ENCODE measurements around the gene BEND7. TPM values are rescaled to one million over a fixed set of nuclear protein-coding genes. Genes with fewer than 3 reads are reported as not detected.
A peak's percentile ranks its signal among the peaks of the same experiment; 100 is the strongest.

BEND7 gene
- total and polyA plus RNA-seq, 9 of the 15 experiments (the other 6 are each of a cell fraction or from before 2014, with no cell fraction given) = 1.3 to 11.4 (median 5.2) TPM

DNA sequence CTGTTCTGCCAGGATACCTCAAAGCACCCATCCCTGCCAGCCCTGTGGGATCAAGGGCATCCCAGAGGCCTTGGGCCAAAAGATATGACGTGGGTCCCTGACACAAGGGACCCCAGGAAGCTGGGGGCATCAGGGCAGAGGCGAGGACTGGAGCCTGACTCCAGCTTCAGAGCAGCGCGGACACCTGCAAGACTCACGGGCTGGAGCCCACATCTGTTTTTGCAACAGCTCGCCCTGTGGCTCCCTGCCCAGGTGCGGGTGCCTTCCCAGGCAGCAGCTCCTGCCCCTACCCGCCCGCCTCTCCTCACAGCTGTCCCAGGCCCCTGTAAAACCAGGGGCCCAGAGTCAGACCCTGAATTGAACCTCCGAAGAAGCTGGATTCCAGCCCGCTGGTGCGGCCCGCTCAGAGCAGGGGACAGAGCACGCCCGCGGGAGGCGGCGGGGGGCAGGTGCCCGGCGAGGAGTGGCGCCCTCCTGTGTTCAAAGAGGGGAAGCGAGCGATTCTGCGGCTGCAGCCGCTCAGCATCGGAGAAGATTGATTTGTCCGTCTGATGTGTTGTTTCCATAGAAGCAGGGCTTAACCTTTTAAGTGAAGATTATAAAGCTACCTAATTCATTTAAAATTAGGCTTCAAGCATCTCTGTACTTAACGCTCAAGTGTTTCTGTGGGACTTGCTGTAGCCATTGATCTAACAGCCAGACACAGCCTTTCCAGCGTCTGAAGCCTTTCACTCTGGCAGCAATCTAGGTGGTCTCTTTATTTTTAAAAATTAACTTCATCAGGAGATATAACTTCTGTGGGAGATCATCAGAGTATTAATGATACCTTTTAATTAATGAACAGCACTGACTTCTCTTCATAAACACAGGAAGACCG is 88.4 kb downstream of the BEND7 start (continued):
- TF ChIP-seq, protein P1, sequence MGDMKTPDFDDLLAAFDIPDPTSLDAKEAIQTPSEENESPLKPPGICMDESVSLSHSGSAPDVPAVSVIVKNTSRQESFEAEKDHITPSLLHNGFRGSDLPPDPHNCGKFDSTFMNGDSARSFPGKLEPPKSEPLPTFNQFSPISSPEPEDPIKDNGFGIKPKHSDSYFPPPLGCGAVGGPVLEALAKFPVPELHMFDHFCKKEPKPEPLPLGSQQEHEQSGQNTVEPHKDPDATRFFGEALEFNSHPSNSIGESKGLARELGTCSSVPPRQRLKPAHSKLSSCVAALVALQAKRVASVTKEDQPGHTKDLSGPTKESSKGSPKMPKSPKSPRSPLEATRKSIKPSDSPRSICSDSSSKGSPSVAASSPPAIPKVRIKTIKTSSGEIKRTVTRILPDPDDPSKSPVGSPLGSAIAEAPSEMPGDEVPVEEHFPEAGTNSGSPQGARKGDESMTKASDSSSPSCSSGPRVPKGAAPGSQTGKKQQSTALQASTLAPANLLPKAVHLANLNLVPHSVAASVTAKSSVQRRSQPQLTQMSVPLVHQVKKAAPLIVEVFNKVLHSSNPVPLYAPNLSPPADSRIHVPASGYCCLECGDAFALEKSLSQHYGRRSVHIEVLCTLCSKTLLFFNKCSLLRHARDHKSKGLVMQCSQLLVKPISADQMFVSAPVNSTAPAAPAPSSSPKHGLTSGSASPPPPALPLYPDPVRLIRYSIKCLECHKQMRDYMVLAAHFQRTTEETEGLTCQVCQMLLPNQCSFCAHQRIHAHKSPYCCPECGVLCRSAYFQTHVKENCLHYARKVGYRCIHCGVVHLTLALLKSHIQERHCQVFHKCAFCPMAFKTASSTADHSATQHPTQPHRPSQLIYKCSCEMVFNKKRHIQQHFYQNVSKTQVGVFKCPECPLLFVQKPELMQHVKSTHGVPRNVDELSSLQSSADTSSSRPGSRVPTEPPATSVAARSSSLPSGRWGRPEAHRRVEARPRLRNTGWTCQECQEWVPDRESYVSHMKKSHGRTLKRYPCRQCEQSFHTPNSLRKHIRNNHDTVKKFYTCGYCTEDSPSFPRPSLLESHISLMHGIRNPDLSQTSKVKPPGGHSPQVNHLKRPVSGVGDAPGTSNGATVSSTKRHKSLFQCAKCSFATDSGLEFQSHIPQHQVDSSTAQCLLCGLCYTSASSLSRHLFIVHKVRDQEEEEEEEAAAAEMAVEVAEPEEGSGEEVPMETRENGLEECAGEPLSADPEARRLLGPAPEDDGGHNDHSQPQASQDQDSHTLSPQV (IDR thresholded peaks at IDR 0.05) = peak; percentile 71
- no peak for TF ChIP-seq ZNF212 (CRISPR knock-in tag; IDR thresholded peaks at IDR 0.05)
- no peak for TF ChIP-seq SPI1 (IDR thresholded peaks at IDR 0.05; ENCODE audit: borderline replicate concordance, low read depth, low read length)
- TF ChIP-seq TARDBP (IDR thresholded peaks at IDR 0.05) = 0 out of 2 replicates have a peak, but pooled peaks have one; percentile 30
- TF ChIP-seq ARID1B (IDR thresholded peaks at IDR 0.05) = no peak
- TF ChIP-seq, protein P2, sequence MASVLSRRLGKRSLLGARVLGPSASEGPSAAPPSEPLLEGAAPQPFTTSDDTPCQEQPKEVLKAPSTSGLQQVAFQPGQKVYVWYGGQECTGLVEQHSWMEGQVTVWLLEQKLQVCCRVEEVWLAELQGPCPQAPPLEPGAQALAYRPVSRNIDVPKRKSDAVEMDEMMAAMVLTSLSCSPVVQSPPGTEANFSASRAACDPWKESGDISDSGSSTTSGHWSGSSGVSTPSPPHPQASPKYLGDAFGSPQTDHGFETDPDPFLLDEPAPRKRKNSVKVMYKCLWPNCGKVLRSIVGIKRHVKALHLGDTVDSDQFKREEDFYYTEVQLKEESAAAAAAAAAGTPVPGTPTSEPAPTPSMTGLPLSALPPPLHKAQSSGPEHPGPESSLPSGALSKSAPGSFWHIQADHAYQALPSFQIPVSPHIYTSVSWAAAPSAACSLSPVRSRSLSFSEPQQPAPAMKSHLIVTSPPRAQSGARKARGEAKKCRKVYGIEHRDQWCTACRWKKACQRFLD (CRISPR knock-in tag; IDR thresholded peaks at IDR 0.05) = no peak
- no peak for TF ChIP-seq MEF2A (IDR thresholded peaks at IDR 0.05; ENCODE audit: control insufficient read depth, low read depth, low read length)
- TF ChIP-seq, protein P3, sequence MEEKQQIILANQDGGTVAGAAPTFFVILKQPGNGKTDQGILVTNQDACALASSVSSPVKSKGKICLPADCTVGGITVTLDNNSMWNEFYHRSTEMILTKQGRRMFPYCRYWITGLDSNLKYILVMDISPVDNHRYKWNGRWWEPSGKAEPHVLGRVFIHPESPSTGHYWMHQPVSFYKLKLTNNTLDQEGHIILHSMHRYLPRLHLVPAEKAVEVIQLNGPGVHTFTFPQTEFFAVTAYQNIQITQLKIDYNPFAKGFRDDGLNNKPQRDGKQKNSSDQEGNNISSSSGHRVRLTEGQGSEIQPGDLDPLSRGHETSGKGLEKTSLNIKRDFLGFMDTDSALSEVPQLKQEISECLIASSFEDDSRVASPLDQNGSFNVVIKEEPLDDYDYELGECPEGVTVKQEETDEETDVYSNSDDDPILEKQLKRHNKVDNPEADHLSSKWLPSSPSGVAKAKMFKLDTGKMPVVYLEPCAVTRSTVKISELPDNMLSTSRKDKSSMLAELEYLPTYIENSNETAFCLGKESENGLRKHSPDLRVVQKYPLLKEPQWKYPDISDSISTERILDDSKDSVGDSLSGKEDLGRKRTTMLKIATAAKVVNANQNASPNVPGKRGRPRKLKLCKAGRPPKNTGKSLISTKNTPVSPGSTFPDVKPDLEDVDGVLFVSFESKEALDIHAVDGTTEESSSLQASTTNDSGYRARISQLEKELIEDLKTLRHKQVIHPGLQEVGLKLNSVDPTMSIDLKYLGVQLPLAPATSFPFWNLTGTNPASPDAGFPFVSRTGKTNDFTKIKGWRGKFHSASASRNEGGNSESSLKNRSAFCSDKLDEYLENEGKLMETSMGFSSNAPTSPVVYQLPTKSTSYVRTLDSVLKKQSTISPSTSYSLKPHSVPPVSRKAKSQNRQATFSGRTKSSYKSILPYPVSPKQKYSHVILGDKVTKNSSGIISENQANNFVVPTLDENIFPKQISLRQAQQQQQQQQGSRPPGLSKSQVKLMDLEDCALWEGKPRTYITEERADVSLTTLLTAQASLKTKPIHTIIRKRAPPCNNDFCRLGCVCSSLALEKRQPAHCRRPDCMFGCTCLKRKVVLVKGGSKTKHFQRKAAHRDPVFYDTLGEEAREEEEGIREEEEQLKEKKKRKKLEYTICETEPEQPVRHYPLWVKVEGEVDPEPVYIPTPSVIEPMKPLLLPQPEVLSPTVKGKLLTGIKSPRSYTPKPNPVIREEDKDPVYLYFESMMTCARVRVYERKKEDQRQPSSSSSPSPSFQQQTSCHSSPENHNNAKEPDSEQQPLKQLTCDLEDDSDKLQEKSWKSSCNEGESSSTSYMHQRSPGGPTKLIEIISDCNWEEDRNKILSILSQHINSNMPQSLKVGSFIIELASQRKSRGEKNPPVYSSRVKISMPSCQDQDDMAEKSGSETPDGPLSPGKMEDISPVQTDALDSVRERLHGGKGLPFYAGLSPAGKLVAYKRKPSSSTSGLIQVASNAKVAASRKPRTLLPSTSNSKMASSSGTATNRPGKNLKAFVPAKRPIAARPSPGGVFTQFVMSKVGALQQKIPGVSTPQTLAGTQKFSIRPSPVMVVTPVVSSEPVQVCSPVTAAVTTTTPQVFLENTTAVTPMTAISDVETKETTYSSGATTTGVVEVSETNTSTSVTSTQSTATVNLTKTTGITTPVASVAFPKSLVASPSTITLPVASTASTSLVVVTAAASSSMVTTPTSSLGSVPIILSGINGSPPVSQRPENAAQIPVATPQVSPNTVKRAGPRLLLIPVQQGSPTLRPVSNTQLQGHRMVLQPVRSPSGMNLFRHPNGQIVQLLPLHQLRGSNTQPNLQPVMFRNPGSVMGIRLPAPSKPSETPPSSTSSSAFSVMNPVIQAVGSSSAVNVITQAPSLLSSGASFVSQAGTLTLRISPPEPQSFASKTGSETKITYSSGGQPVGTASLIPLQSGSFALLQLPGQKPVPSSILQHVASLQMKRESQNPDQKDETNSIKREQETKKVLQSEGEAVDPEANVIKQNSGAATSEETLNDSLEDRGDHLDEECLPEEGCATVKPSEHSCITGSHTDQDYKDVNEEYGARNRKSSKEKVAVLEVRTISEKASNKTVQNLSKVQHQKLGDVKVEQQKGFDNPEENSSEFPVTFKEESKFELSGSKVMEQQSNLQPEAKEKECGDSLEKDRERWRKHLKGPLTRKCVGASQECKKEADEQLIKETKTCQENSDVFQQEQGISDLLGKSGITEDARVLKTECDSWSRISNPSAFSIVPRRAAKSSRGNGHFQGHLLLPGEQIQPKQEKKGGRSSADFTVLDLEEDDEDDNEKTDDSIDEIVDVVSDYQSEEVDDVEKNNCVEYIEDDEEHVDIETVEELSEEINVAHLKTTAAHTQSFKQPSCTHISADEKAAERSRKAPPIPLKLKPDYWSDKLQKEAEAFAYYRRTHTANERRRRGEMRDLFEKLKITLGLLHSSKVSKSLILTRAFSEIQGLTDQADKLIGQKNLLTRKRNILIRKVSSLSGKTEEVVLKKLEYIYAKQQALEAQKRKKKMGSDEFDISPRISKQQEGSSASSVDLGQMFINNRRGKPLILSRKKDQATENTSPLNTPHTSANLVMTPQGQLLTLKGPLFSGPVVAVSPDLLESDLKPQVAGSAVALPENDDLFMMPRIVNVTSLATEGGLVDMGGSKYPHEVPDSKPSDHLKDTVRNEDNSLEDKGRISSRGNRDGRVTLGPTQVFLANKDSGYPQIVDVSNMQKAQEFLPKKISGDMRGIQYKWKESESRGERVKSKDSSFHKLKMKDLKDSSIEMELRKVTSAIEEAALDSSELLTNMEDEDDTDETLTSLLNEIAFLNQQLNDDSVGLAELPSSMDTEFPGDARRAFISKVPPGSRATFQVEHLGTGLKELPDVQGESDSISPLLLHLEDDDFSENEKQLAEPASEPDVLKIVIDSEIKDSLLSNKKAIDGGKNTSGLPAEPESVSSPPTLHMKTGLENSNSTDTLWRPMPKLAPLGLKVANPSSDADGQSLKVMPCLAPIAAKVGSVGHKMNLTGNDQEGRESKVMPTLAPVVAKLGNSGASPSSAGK (IDR thresholded peaks at IDR 0.05) = peak; percentile 45; the same call in 1 of the 2 replicates
- TF ChIP-seq E2F3 (CRISPR knock-in tag; IDR thresholded peaks at IDR 0.05) = no peak
- TF ChIP-seq GATAD2B (IDR thresholded peaks at IDR 0.05; ENCODE audit: borderline replicate concordance) = no peak

All from K562 (cell line).